ENCODE data around the gene CBLIF.
"Not testable (repeated sequence)": the region's sequence is repeated elsewhere in the genome, so short reads cannot be mapped to it uniquely, and the experiment has no call there.

Gene CBLIF

GRCh38 chr11:59845399-59845798 lies at the start of gene CBLIF:
CBLIF (minus strand) TSS chr11:59845499; CDS start chr11:59845453, 46 bp downstream.
- no peak for DNase-seq

DNA sequence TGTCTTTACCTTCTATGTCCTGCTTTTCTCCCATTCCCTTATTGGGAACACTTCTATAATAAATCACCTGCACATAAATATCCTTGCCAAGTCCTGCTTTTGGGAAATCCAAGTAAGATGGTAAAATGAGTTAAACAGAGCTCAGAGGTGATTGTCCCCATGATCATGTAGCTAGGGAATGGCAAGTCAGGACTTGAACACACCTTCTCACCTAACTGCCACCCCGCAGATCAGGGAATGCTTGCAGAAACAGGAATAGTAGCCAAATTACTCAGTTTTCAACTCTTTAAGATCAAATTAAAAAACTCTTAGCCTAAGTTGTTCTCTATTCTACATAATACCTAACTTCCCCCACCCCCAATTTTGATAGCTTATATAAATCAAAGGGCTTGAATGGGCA lies 49.3 kb upstream of the CBLIF start:
- no peak for DNase-seq

DNA sequence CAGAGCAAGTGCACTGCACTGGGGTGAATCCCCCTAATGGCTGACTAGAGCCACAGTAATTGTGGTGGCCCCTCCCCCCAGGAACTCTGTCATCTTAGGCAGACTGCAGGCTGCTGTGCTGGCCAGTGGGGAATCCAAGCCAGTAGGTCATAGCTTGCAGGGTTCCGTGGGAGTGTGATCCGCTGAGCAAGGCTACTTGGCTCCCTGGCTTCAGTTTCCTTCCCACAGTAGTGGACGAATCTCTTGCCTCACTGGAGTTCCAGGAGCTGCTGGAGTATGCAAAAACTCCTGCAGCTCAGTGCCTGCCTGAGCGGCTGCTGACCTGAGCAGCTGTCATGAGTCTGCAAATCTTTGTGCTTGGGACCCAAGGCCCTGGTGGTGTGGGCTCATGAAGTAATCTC lies 46.5 kb upstream of the CBLIF start:
- no peak for DNase-seq

GRCh38 chr11:59887156-59887555 lies 41.9 kb upstream of the CBLIF start:
- DNase-seq = not testable (repeated sequence)

DNA sequence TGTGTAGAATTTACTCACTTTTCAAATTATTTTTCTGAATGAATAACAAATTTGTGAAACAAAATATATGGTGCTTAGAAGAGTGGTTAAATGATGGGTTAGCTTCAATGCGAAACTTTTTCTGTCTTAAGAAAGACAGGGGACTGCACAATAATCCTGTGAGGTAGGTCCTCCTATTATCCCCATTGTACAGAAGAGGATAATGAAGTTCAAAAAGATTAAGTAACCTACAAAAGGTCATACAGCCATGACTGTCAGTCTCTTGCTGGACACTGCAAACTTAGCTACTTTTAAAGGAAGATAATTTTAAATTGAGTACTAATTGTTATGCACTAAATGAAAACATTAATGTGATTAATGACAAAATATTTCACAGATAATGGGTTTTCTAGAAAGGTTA lies 38.3 kb upstream of the CBLIF start:
- no peak for DNase-seq

- DNase-seq = no peak
Observed at GRCh38 chr11:59879567-59879966, 34.3 kb upstream of the CBLIF start.

GRCh38 chr11:59878575-59878974 lies 33.3 kb upstream of the CBLIF start, which contains the start of gene OOSP3:
OOSP3 (plus strand) TSS chr11:59878782; CDS start chr11:59878809, 27 bp downstream.
- no peak for DNase-seq

GRCh38 chr11:59877784-59878183 lies 32.5 kb upstream of the CBLIF start:
- no peak for DNase-seq

DNA sequence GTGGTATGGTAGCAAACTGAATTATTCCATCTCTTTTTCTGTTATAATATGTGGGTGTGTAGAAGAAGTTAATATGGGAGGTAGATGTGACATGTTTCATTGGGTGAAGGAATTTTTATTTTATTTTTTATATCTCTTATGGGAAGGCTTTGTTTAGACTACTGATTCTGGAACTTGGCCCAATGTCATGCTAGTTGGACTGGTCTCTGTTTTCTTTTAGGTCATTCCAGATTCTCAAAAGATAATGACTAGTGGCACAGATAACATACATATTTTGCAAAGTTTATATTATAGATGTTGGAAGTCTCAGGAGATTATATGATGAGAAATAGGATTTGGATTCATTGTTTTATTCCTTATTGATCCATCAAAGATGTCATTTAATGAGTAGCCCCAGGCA lies 32.0 kb upstream of the CBLIF start:
- DNase-seq = no peak

- no peak for DNase-seq
Observed at GRCh38 chr11:59875856-59876519, 30.7 kb upstream of the CBLIF start.

- no peak for DNase-seq
Observed at GRCh38 chr11:59872076-59872475, 26.8 kb upstream of the CBLIF start.

DNA sequence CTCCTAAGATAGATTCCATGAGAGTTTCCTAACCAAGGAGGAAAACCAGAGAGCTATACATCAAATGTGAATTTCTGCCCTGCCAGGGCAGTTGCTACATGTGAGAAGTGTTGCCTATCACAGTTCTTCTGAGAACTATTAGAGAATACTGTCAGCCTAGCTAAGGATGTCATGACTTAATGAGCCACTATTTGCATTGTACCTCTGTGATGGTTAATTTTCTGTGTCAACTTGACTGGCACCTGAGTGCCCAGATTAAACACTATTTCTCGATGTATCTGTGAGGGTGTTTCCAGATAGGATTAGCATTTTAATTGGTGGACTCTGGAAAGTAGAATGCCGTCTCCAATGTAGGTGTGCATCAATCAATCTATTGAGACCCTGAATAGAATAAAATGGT lies 22.6 kb upstream of the CBLIF start:
- DNase-seq = no peak

DNA sequence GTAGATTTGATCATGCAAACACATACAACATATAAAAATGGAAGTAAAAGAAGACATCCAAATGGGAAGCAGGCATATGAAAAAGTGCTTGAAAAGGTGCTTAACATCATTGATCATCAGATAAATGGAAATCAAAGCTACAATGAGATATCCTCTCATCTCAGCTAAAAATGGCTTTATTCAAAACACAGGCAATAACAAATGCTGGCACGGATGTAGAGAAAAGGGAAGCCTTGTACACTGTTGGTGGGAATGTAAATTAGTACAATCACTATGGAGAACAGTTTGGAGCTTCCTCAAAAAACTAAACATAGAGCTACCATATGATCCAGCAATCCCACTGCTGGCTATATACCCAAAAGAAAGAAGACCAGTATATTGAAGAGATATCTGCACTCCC lies 21.5 kb upstream of the CBLIF start:
- no peak for DNase-seq

DNA sequence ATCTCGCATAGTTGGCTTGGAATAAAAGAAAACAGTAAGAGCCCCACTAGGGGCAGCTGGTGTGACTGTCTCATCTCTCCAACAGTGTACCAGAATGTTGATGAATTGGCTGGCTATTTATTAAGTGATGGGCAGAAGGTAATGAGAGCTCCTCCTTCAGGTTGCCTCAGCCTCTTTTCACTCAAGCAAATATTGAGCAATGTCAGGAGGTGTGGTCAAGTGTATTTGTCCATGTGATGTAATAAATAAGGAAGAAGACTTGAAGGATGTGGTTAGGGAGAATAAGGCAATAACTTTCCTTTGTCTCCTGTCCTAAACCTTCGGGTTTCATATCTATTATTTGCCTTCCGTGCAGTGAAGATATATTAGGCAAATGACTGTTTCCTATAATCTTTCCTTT lies 21.1 kb upstream of the CBLIF start, which contains the start of gene TCN1:
Gene TCN1, minus strand, starts transcription at position 91 of the 400 bp plus-strand sequence. Its CDS starts 17 bp downstream, at position 74.
- DNase-seq = no peak

- DNase-seq = no peak
Observed at GRCh38 chr11:59865031-59865430, 19.7 kb upstream of the CBLIF start.

DNA sequence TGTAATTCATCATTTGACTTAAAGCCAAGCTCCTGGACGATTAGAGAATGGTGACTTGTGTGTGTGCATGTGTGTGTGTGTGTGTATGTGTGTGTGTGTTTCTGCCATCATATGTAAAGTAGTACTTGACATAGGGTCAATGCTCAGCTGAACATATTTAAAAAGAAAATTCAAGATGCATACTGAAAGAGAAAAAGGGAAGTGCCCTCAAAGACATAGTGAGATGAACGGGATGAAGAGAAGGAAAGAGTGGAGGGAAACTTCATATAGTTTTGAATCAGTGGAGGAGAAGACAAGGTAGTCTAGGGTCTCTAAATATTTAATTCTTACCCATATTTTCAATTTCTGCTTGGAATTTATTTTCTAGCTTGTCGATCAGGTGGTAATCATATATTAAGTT lies 17.0 kb upstream of the CBLIF start:
- DNase-seq = no peak

DNA sequence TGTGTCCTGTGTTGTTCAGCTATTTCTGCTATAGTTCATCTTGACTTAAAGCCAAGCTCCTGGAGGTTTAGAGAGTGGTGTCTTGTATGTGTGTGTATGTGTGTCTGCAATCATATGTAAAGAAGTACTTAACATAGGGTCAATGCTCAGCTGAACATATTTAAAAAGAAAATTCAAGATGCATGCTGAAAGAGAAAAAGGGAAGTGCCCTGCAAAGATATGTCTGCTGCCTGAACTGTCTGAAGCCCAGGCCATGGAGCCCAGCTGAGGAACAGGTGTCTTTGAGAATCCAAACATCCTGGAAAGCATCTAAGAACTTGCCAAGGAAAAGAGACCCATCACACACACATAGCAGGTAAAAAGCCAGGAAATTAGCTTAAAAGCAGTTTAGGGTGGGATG lies 14.4 kb upstream of the CBLIF start:
- no peak for DNase-seq

- DNase-seq = no peak
Observed at GRCh38 chr11:59857439-59858434, 12.4 kb upstream of the CBLIF start.

DNA sequence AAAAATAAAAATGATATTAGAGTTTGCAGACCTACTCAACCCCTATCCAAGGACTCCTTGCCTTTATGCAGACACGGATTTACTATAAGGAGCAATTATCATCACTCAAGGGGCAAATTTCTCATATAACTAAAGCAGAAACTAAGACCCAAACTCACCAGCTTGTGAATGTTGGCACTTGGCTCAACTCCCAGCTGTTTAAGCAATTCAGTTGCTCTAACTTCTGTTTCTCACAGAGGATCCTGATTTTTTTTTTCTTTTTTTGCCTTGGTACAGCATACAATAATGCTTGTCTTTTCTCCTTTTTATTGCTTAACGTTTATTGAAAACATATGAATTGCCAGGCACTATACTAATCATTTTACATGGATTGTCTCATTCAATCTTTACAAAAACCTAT lies 9.6 kb upstream of the CBLIF start:
- no peak for DNase-seq

GRCh38 chr11:59851416-59851815 lies 6.1 kb upstream of the CBLIF start:
- not testable (repeated sequence) for DNase-seq

DNA sequence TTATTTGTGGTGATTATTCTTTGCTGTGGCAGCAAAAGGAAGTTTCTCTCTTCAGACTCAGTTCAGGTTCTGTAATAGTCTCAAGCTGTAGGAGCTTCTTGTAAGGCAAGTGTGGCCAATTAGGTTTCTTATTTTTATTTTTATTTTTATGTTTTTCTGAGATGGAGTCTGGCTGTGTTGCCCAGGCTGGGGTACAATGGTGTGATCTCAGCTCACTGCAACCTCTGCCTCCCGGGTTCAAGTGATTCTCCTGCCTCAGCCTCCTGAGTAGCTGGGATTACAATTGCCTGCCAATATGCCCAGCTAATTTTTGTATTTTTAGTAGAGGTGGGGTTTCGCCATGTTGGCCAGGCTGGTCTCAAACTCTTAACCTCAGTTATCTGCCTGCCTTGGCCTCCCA lies 4.3 kb upstream of the CBLIF start:
- DNase-seq = not testable (repeated sequence)

- DNase-seq = no peak
Observed at GRCh38 chr11:59849129-59849528, 3.8 kb upstream of the CBLIF start.

DNA sequence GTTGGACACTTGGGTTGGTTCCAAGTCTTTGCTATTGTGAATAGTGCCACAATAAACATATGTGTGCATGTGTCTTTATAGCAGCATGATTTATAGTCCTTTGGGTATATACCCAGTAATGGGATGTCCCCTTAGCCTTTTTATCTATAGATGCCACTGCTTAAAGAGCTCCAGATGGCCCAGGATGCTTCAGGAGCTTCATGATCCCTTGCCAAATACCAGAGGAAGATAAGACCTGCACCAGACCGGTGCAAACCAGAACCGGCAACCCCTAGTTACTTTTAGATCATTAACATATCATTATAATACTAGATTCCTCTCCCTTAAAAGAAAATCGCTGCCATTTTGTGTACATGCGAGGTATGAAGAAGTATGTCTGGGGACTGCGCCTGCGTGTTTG lies 3.1 kb upstream of the CBLIF start:
- DNase-seq = not testable (repeated sequence)

DNA sequence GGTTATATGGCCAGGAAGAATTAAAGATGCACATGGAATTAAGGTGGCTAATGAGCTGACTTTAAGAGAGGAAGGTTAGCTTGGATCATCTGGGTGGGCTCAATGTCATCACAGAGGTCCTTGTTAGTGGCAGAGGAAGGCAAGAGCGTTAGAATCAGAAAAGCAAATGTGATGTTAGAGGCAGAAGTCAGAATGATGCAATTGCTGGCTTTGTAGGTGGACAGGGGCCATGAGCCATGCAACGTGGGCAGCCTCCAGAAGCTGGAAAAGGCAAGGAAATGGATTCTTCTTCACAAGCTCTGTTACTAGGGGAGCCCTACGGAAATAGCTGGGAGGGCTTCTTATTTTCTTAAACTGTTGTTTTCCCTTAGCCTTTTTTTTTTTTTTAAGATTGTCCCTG lies 2.3 kb upstream of the CBLIF start:
- DNase-seq = no peak
